ENCODE data around the gene RBM5. TPM values are rescaled to one million over a fixed set of nuclear protein-coding genes. Genes with fewer than 3 reads are reported as not detected.

RBM5 gene
- total RNA-seq, 2 donors from 2014 or later = 292 to 353 TPM

- Mint-ChIP-seq H3K4me3 (no peak overlapping the region), H3K4me1 (no peaks in the 10 kb centered on the region), H3K27ac (no peak overlapping the region), H3K36me3 (ENCODE audit: low read depth) (no peaks in the 10 kb centered on the region), H3K27me3 (peaks cover 9% of the 10 kb centered on the region)
- ATAC-seq (no peak), DNase-seq (no peak)
- no peaks in the 10 kb centered on the region for H3K9me3 ChIP-seq (ENCODE audit: control insufficient read depth, low read length, poor library complexity, severe bottlenecking)
Measured at GRCh38 chr3:50163572-50164455, 75.1 kb downstream of the RBM5 start.

GRCh38 chr3:50164481-50164880, 75.8 kb downstream of the RBM5 start:
- peaks cover 9% of the 10 kb centered on the region for H3K27me3 Mint-ChIP-seq
- DNase-seq = no peak
- H3K9me3 ChIP-seq (ENCODE audit: control insufficient read depth, low read length, poor library complexity, severe bottlenecking) = no peaks in the 10 kb centered on the region
- no peak overlapping the region for H3K4me3 Mint-ChIP-seq
- no peaks in the 10 kb centered on the region for H3K4me1 Mint-ChIP-seq
- no peaks in the 10 kb centered on the region for H3K36me3 Mint-ChIP-seq (ENCODE audit: low read depth)
- no peak overlapping the region for H3K27ac Mint-ChIP-seq
- no peak for ATAC-seq

- H3K27ac Mint-ChIP-seq = no peak overlapping the region
- H3K36me3 Mint-ChIP-seq (ENCODE audit: low read depth) = no peaks in the 10 kb centered on the region
- no peak overlapping the region for H3K4me3 Mint-ChIP-seq
- no peaks in the 10 kb centered on the region for H3K4me1 Mint-ChIP-seq
- no peak for DNase-seq
- H3K9me3 ChIP-seq (ENCODE audit: control insufficient read depth, low read length, poor library complexity, severe bottlenecking) = no peaks in the 10 kb centered on the region
- no peak for ATAC-seq
- peaks cover 9% of the 10 kb centered on the region for H3K27me3 Mint-ChIP-seq
Measured at GRCh38 chr3:50164984-50165909, 76.5 kb downstream of the RBM5 start.

GRCh38 chr3:50165910-50166538, 77.3 kb downstream of the RBM5 start:
- H3K27me3 Mint-ChIP-seq = peaks cover 9% of the 10 kb centered on the region
- DNase-seq (no peak), ATAC-seq (no peak)
- H3K9me3 ChIP-seq (ENCODE audit: control insufficient read depth, low read length, poor library complexity, severe bottlenecking) = no peaks in the 10 kb centered on the region
- no peaks in the 10 kb centered on the region for H3K4me1 Mint-ChIP-seq
- H3K4me3 Mint-ChIP-seq = no peak overlapping the region
- no peaks in the 10 kb centered on the region for H3K36me3 Mint-ChIP-seq (ENCODE audit: low read depth)
- H3K27ac Mint-ChIP-seq = no peak overlapping the region

- Mint-ChIP-seq H3K27ac (no peak overlapping the region), H3K27me3 (peaks cover 9% of the 10 kb centered on the region), H3K36me3 (ENCODE audit: low read depth) (no peaks in the 10 kb centered on the region), H3K4me1 (no peaks in the 10 kb centered on the region), H3K4me3 (no peak overlapping the region)
- DNase-seq (no peak), ATAC-seq (no peak)
- H3K9me3 ChIP-seq (ENCODE audit: control insufficient read depth, low read length, poor library complexity, severe bottlenecking) = no peaks in the 10 kb centered on the region
Measured at GRCh38 chr3:50166620-50167019, 77.9 kb downstream of the RBM5 start.

GRCh38 chr3:50167069-50167840, 78.5 kb downstream of the RBM5 start:
- no peak for DNase-seq
- no peaks in the 10 kb centered on the region for H3K36me3 Mint-ChIP-seq (ENCODE audit: low read depth)
- no peak for ATAC-seq
- H3K27ac Mint-ChIP-seq = no peak overlapping the region
- H3K4me3 Mint-ChIP-seq = no peak overlapping the region
- no peaks in the 10 kb centered on the region for H3K4me1 Mint-ChIP-seq
- no peaks in the 10 kb centered on the region for H3K9me3 ChIP-seq (ENCODE audit: control insufficient read depth, low read length, poor library complexity, severe bottlenecking)
- peaks cover 9% of the 10 kb centered on the region for H3K27me3 Mint-ChIP-seq

- no peak overlapping the region for H3K4me3 Mint-ChIP-seq
- DNase-seq = no peak
Measured at GRCh38 chr3:50167841-50168209, 79.1 kb downstream of the RBM5 start.

GRCh38 chr3:50168388-50168787, 79.7 kb downstream of the RBM5 start:
- Mint-ChIP-seq H3K4me1 (no peaks in the 10 kb centered on the region), H3K4me3 (no peak overlapping the region), H3K27ac (no peak overlapping the region), H3K36me3 (ENCODE audit: low read depth) (no peaks in the 10 kb centered on the region), H3K27me3 (peaks cover 9% of the 10 kb centered on the region)
- DNase-seq = no peak
- no peaks in the 10 kb centered on the region for H3K9me3 ChIP-seq (ENCODE audit: control insufficient read depth, low read length, poor library complexity, severe bottlenecking)
- no peak for ATAC-seq

More at GRCh38 chr3:50167841-50168209, 79.1 kb downstream of the RBM5 start:
- no peak overlapping the region for H3K27ac Mint-ChIP-seq
- H3K9me3 ChIP-seq (ENCODE audit: control insufficient read depth, low read length, poor library complexity, severe bottlenecking) = no peaks in the 10 kb centered on the region
- ATAC-seq = no peak
- H3K4me1 Mint-ChIP-seq = no peaks in the 10 kb centered on the region
- H3K27me3 Mint-ChIP-seq = peaks cover 9% of the 10 kb centered on the region
- no peaks in the 10 kb centered on the region for H3K36me3 Mint-ChIP-seq (ENCODE audit: low read depth)

Other genes starting within 250 kb of the RBM5 start
- gene TRAIP, start 232.4 kb upstream of the RBM5 start, total RNA-seq = 1 to 10 TPM; 4.8 to 5.5 TPM
- gene CAMKV, start 219.0 kb upstream of the RBM5 start, total RNA-seq = under 1 TPM; 0.47 to 0.89 TPM
- gene MST1R, start 185.0 kb upstream of the RBM5 start, total RNA-seq = 1 to 10 TPM in 1 of 2 donors, under 1 TPM in 1; 0.63 to 1.7 TPM
- gene MON1A, start 159.1 kb upstream of the RBM5 start, total RNA-seq = 1 to 10 TPM; 2.3 to 4.6 TPM
- 100 to 1,000 TPM; 129 to 148 TPM for gene RBM6, start 148.8 kb upstream of the RBM5 start, total RNA-seq
- gene SEMA3F, start 66.4 kb downstream of the RBM5 start, total RNA-seq = under 1 TPM in 1 of 2 donors, not detected in 1; 0.18 TPM
- gene GNAT1, start 102.7 kb downstream of the RBM5 start, total RNA-seq = under 1 TPM in 1 of 2 donors, not detected in 1; 0.10 TPM
- under 1 TPM in 1 of 2 donors, not detected in 1; 0.78 TPM for gene SLC38A3, start 116.4 kb downstream of the RBM5 start, total RNA-seq
- gene GNAI2, start 147.3 kb downstream of the RBM5 start, total RNA-seq = 100 to 1,000 TPM; 266 to 288 TPM
- 1 to 10 TPM; 1.7 to 1.8 TPM for gene SEMA3B, start 180.2 kb downstream of the RBM5 start, total RNA-seq
- gene LSMEM2, start 190.2 kb downstream of the RBM5 start, total RNA-seq = not detected
- 10 to 100 TPM; 46.7 to 49.2 TPM for gene IFRD2, start 203.5 kb downstream of the RBM5 start, total RNA-seq
- gene HYAL3, start 210.5 kb downstream of the RBM5 start, total RNA-seq = 1 to 10 TPM; 2.7 to 3.7 TPM
- 10 to 100 TPM; 35.3 to 42.9 TPM for gene NAA80, start 210.5 kb downstream of the RBM5 start, total RNA-seq
- gene HYAL1, start 214.7 kb downstream of the RBM5 start, total RNA-seq = under 1 TPM in 1 of 2 donors, not detected in 1; 0.44 TPM
- gene HYAL2, start 233.8 kb downstream of the RBM5 start, total RNA-seq = 1 to 10 TPM; 1.6 to 2.1 TPM
- gene TUSC2, start 239.3 kb downstream of the RBM5 start, total RNA-seq = 10 to 100 TPM; 17.7 to 18.0 TPM